ENCODE results near the gene AKR1E2. TPM values are rescaled to one million over a fixed set of nuclear protein-coding genes. Genes with fewer than 3 reads are reported as not detected.

Gene AKR1E2
- total RNA-seq = 1 to 10 TPM; 3.8 to 7.9 (median 5.2) TPM

DNA sequence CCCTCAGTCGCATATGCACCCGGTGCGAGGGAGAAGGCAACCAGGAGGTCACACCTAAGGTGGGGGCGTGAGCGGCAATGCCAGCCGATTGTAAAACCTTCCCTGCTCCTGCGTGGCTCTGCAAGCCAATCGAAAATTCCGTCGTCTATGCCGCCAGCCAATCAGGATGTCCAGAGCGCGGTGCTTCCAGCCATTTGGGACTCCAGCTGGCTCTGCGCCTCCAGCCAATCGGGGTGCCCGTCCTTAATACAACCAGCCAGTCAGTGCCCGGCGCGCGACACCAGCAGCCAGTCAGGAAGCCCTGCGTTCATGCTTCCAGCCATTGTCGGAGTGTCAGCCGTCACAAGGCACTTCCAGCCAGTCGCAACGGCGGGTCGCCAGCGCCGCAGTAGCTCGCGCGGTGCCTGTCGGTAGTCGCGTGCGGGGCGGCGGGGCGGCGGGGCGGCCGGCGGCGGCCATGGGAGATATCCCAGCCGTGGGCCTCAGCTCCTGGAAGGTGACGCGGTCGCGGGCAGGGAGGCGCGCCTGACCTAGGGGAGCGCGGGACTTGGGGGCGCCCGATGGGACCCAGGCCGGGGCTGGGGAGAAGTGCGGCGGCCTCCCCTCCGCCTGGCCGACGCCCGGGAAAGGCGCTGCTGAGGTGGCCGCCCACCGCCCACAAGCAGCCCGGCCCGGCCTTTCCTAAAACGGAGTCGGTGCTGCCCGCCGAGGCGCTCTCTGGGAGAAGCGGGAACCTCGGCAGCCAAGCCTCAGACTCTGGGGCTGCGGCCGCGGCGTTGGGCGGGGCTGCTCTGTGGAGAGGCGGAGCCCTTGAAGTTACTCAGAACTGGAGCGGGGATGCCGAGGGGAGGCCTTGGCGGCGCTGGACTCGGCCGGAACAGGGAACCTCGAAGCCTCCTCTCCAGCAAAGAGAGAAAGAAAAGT is at the start of gene AKR1E2:
TSS of gene AKR1E2 (plus strand) at position 340 of the 924 bp plus-strand sequence. CDS start at position 458, 118 bp downstream.
- H3K9me3 Mint-ChIP-seq = no peaks in the 10 kb centered on the region
- H3K36me3 Mint-ChIP-seq (ENCODE audit: insufficient read depth) = no peaks in the 10 kb centered on the region
- peaks cover 47% of the 10 kb centered on the region for H3K27me3 Mint-ChIP-seq (ENCODE audit: low read depth)
- DNase-seq (peak; percentile 61), ATAC-seq (peak; percentile 93 to 94)
- H3K4me1 Mint-ChIP-seq (ENCODE audit: low read depth) = peaks cover 7% of the 10 kb centered on the region
- H3K4me3 Mint-ChIP-seq = peak within 1 kb of the TSS; percentile 70

DNA sequence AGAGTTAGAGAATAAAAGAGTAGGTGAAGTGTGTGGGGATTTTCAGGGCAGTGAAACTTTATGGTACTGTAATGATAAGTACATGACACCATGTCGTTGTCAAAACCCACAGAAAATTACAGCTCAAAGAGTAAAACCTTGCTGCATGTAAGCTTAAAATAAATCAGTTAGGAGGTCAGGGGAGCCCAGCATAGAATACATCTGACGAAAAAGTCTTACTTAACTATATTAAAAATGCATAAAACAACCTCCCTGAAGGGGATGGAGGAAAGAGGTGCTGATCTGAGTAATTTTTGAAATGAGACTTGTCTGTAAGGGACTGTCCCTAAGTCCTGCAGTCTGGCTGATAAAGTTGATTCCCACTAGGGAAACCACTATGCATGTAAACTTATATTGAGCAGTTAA is 49.8 kb upstream of the AKR1E2 start:
- Mint-ChIP-seq H3K36me3 (ENCODE audit: insufficient read depth) (no peaks in the 10 kb centered on the region), H3K27me3 (ENCODE audit: low read depth) (peaks cover 32% of the 10 kb centered on the region), H3K9me3 (no peaks in the 10 kb centered on the region), H3K4me3 (no peak overlapping the region), H3K4me1 (ENCODE audit: low read depth) (peaks cover 3% of the 10 kb centered on the region)
- DNase-seq (no peak), ATAC-seq (peak; percentile 72 to 75)

- Mint-ChIP-seq H3K36me3 (ENCODE audit: insufficient read depth) (no peaks in the 10 kb centered on the region), H3K4me3 (no peak overlapping the region), H3K9me3 (no peaks in the 10 kb centered on the region), H3K4me1 (ENCODE audit: low read depth) (peaks cover 3% of the 10 kb centered on the region), H3K27me3 (ENCODE audit: low read depth) (peaks cover 15% of the 10 kb centered on the region)
- DNase-seq = no peak
- no peak for ATAC-seq
Measured at GRCh38 chr10:4778761-4779160, 47.2 kb upstream of the AKR1E2 start.

DNA sequence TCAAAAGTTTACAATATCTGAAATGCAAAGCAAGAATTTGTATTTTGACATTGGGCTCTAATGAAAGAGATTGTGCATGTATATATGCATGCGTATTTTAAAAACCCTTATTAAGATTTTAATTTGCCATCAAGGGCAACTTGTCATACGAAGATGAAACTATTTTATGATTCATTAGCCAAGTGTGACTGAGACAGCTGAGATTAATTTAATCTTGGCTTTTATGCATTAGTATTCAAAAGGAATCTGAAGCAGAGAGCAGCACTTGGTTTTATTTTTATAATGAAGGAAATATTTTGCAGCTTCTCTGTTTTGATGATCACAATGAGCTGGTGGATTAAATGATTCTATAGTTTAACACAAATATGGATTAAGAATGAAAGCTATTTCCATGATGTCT is 45.9 kb upstream of the AKR1E2 start:
- Mint-ChIP-seq H3K36me3 (ENCODE audit: insufficient read depth) (no peaks in the 10 kb centered on the region), H3K4me3 (no peak overlapping the region)
- ATAC-seq = no peak

GRCh38 chr10:4780782-4781181 is 45.2 kb upstream of the AKR1E2 start:
- Mint-ChIP-seq H3K36me3 (ENCODE audit: insufficient read depth) (no peaks in the 10 kb centered on the region), H3K4me3 (no peak overlapping the region), H3K27me3 (ENCODE audit: low read depth) (peaks cover 20% of the 10 kb centered on the region), H3K9me3 (no peaks in the 10 kb centered on the region), H3K4me1 (ENCODE audit: low read depth) (peaks cover 3% of the 10 kb centered on the region)
- ATAC-seq = no peak
- no peak for DNase-seq

More for the DNA sequence above, 45.9 kb upstream of the AKR1E2 start:
- Mint-ChIP-seq H3K9me3 (no peaks in the 10 kb centered on the region), H3K27me3 (ENCODE audit: low read depth) (peaks cover 15% of the 10 kb centered on the region), H3K4me1 (ENCODE audit: low read depth) (peaks cover 3% of the 10 kb centered on the region)
- no peak for DNase-seq

DNA sequence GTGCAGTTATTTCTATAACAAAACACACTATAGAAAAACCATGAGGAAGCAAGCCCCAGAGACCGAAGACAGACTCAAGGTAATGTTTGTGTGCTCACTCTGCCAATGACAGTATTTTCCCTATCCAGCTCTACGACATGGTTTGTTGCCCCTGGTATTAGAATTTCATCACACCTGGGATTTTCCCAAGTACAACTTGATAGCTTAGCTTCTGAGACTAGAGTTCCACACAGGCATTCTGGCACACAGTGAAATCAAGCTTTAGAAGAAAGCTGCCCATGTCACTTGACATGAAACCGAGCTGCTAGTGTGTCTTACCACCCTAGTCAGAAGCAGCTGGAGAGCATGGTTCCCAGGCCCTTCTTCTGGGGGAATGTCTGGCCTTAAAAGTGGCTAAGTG is 44.1 kb upstream of the AKR1E2 start:
- Mint-ChIP-seq H3K4me3 (no peak overlapping the region), H3K36me3 (ENCODE audit: insufficient read depth) (no peaks in the 10 kb centered on the region), H3K9me3 (no peaks in the 10 kb centered on the region), H3K27me3 (ENCODE audit: low read depth) (peaks cover 25% of the 10 kb centered on the region), H3K4me1 (ENCODE audit: low read depth) (no peaks in the 10 kb centered on the region)
- ATAC-seq (no peak), DNase-seq (no peak)

- Mint-ChIP-seq H3K9me3 (no peaks in the 10 kb centered on the region), H3K27me3 (ENCODE audit: low read depth) (peaks cover 24% of the 10 kb centered on the region), H3K36me3 (ENCODE audit: insufficient read depth) (no peaks in the 10 kb centered on the region), H3K4me3 (no peak overlapping the region), H3K4me1 (ENCODE audit: low read depth) (no peaks in the 10 kb centered on the region)
- no peak for ATAC-seq
- DNase-seq = no peak
Measured at GRCh38 chr10:4784667-4785333, 41.2 kb upstream of the AKR1E2 start.

GRCh38 chr10:4786043-4786839 is 39.8 kb upstream of the AKR1E2 start:
- Mint-ChIP-seq H3K36me3 (ENCODE audit: insufficient read depth) (no peaks in the 10 kb centered on the region), H3K4me3 (no peak overlapping the region), H3K27me3 (ENCODE audit: low read depth) (peaks cover 24% of the 10 kb centered on the region), H3K4me1 (ENCODE audit: low read depth) (no peaks in the 10 kb centered on the region), H3K9me3 (no peaks in the 10 kb centered on the region)
- no peak for ATAC-seq
- no peak for DNase-seq

DNA sequence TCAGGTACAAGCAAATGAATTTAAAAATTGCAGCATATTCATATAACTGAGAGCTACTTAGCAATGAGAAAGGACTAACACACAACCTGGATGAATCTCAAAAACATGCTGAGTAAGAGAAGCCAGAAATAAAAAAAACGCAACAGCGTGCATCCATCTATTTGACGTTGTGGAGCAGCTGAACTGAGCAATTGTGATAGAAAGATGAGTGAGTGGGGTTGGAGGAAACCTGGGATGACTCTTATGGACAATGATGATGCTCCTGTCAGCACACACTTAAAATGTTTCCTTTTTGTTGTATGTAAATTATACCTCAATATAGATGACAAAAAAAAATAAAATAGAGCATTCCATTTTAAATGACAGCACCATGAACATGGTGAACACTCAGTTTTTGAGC is 36.0 kb upstream of the AKR1E2 start:
- H3K4me3 Mint-ChIP-seq = no peak overlapping the region
- H3K27me3 Mint-ChIP-seq (ENCODE audit: low read depth) = peaks cover 21% of the 10 kb centered on the region
- H3K4me1 Mint-ChIP-seq (ENCODE audit: low read depth) = no peaks in the 10 kb centered on the region
- H3K9me3 Mint-ChIP-seq = no peaks in the 10 kb centered on the region
- H3K36me3 Mint-ChIP-seq (ENCODE audit: insufficient read depth) = no peaks in the 10 kb centered on the region
- DNase-seq (no peak), ATAC-seq (no peak)

- Mint-ChIP-seq H3K36me3 (ENCODE audit: insufficient read depth) (no peaks in the 10 kb centered on the region), H3K9me3 (no peaks in the 10 kb centered on the region), H3K27me3 (ENCODE audit: low read depth) (peaks cover 17% of the 10 kb centered on the region), H3K4me3 (no peak overlapping the region), H3K4me1 (ENCODE audit: low read depth) (no peaks in the 10 kb centered on the region)
- no peak for ATAC-seq
- DNase-seq = no peak
Measured at GRCh38 chr10:4790922-4791321, 35.1 kb upstream of the AKR1E2 start.

GRCh38 chr10:4792381-4792780 is 33.6 kb upstream of the AKR1E2 start:
- Mint-ChIP-seq H3K4me3 (no peak overlapping the region), H3K4me1 (ENCODE audit: low read depth) (no peaks in the 10 kb centered on the region), H3K36me3 (ENCODE audit: insufficient read depth) (no peaks in the 10 kb centered on the region), H3K9me3 (no peaks in the 10 kb centered on the region), H3K27me3 (ENCODE audit: low read depth) (peaks cover 12% of the 10 kb centered on the region)
- DNase-seq = no peak
- no peak for ATAC-seq

GRCh38 chr10:4801405-4801804 is 24.6 kb upstream of the AKR1E2 start:
- H3K9me3 Mint-ChIP-seq = no peaks in the 10 kb centered on the region

DNA sequence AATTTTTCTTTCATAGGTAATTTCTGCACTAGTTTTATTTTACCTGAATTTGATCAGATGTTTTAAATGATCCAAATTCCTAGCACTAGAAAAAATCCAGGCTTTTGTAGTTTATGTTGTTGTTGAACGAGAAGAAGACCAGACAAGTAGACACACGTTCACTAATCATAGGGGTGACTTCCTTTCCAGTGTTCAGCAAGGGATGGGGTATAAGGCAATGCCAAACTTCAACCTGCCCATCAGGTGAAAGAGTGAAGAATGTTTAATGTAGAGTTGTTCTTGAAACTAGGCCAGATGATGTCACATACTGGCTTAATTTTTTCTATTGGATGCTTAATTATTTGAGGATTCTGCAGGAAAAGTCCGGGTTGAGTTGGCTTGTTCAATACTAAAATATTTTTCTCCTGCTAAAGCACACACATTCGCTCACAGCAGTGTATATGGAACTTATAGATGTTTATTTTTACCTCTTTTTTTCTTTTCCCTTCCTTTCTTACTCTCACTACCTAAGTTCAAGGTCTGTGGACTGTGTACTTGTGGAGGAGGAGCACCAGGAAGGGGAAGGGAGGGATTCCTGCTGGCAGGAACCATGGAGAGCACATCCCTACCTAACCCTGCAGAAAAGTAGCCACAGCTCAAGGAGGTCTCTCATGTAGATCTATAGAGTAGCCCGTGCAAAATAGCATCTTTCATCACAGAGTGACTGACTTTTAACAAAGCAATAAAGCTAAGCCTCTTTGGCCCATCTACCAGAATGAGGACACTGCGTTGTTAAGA is 23.1 kb upstream of the AKR1E2 start:
- no peaks in the 10 kb centered on the region for H3K9me3 Mint-ChIP-seq
- H3K27me3 Mint-ChIP-seq (ENCODE audit: low read depth) = peaks cover 22% of the 10 kb centered on the region
- no peak for DNase-seq
- no peaks in the 10 kb centered on the region for H3K36me3 Mint-ChIP-seq (ENCODE audit: insufficient read depth)
- no peak overlapping the region for H3K4me3 Mint-ChIP-seq
- H3K4me1 Mint-ChIP-seq (ENCODE audit: low read depth) = no peaks in the 10 kb centered on the region
- no peak for ATAC-seq

More at GRCh38 chr10:4801405-4801804, 24.6 kb upstream of the AKR1E2 start:
- no peak for ATAC-seq
- H3K4me1 Mint-ChIP-seq (ENCODE audit: low read depth) = no peaks in the 10 kb centered on the region
- H3K27me3 Mint-ChIP-seq (ENCODE audit: low read depth) = peaks cover 28% of the 10 kb centered on the region
- H3K4me3 Mint-ChIP-seq = no peak overlapping the region
- no peaks in the 10 kb centered on the region for H3K36me3 Mint-ChIP-seq (ENCODE audit: insufficient read depth)
- DNase-seq = no peak

- Mint-ChIP-seq H3K27me3 (ENCODE audit: low read depth) (peaks cover 16% of the 10 kb centered on the region), H3K9me3 (no peaks in the 10 kb centered on the region), H3K4me3 (no peak overlapping the region), H3K4me1 (ENCODE audit: low read depth) (no peaks in the 10 kb centered on the region), H3K36me3 (ENCODE audit: insufficient read depth) (no peaks in the 10 kb centered on the region)
- ATAC-seq (no peak), DNase-seq (no peak)
Measured at GRCh38 chr10:4803822-4804221, 22.2 kb upstream of the AKR1E2 start.

Measured in activated T-cell treated with anti-CD3 and anti-CD28 coated beads, Interleukin-2, amount 50 U/mL, for 4 hours (primary cell).